ENCODE measurements around the gene OSBPL9. TPM values are rescaled to one million over a fixed set of nuclear protein-coding genes. Genes with fewer than 3 reads are reported as not detected.

OSBPL9 gene
- polyA plus RNA-seq, 1 experiment: 68.3 TPM

DNA sequence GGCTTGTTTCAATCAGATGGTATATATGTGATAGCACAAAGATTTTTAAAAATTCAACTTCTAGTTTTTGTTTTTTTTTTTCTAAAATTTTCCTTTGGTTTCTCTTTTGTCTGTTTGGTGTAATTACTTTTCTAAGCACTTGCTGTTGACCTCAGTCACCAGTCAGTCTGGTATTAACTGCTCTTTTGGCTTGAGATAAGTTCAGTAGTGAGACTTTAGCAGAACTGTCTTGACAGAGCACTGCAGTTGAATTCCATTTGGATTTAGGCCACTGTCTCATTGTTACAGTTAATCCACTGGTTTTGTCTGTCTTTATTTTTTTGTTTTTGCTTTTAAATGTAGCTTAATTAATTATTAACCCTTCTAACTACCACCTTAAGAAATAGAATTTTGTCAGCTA lies 36.2 kb downstream of the OSBPL9 start:
- Histone ChIP-seq H3K36me3 (ENCODE audit: control insufficient read depth, insufficient read depth, low read length) (no peaks in the 10 kb centered on the region), H3K27me3 (ENCODE audit: control insufficient read depth, insufficient read depth, low read length) (no peaks in the 10 kb centered on the region), H3K4me3 (ENCODE audit: low read depth, low read length) (no peak overlapping the region)
- POLR2A ChIA-PET: no interaction called here
- TF ChIP-seq, protein P1, sequence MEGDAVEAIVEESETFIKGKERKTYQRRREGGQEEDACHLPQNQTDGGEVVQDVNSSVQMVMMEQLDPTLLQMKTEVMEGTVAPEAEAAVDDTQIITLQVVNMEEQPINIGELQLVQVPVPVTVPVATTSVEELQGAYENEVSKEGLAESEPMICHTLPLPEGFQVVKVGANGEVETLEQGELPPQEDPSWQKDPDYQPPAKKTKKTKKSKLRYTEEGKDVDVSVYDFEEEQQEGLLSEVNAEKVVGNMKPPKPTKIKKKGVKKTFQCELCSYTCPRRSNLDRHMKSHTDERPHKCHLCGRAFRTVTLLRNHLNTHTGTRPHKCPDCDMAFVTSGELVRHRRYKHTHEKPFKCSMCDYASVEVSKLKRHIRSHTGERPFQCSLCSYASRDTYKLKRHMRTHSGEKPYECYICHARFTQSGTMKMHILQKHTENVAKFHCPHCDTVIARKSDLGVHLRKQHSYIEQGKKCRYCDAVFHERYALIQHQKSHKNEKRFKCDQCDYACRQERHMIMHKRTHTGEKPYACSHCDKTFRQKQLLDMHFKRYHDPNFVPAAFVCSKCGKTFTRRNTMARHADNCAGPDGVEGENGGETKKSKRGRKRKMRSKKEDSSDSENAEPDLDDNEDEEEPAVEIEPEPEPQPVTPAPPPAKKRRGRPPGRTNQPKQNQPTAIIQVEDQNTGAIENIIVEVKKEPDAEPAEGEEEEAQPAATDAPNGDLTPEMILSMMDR (IDR thresholded peaks at IDR 0.05; ENCODE audit: insufficient read depth, low read depth, low read length): no peak
- DNase-seq (ENCODE audit: low read depth): no peak
- CTCF ChIA-PET: interaction anchor here (1.3 kb wide), 1 partner anchor 115 kb away, joined by 4 read pairs; no protein-coding TSS in a partner anchor

DNA sequence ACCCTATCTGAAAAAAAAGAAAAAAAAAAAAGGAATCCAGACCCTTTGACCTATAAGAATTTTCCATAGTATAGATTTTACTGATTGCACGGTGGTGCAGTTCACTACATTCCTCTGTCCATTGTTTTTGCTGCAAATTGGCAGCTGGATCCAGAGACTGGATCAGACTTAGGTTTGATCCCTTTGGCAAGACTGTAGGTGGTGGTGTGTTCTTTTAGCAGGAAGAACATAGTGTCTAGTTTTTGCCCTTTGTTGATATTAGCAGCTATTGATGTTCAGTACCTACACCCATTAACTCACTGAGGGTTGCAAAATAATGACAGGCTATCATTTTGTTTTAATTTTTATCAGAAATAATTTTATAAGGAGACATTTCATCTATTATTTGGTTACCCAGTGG lies 37.1 kb downstream of the OSBPL9 start:
- no peak overlapping the region for H3K4me3 ChIP-seq (ENCODE audit: low read depth, low read length)
- TF ChIP-seq, protein P1 (IDR thresholded peaks at IDR 0.05; ENCODE audit: insufficient read depth, low read depth, low read length): no peak
- ChIA-PET POLR2A (no interaction called here), CTCF (interaction anchor here (1.3 kb wide), 1 partner anchor 115 kb away, joined by 4 read pairs; no protein-coding TSS in a partner anchor)
- no peak for DNase-seq (ENCODE audit: low read depth)
- no peaks in the 10 kb centered on the region for H3K36me3 ChIP-seq (ENCODE audit: control insufficient read depth, insufficient read depth, low read length)
- no peaks in the 10 kb centered on the region for H3K27me3 ChIP-seq (ENCODE audit: control insufficient read depth, insufficient read depth, low read length)

DNA sequence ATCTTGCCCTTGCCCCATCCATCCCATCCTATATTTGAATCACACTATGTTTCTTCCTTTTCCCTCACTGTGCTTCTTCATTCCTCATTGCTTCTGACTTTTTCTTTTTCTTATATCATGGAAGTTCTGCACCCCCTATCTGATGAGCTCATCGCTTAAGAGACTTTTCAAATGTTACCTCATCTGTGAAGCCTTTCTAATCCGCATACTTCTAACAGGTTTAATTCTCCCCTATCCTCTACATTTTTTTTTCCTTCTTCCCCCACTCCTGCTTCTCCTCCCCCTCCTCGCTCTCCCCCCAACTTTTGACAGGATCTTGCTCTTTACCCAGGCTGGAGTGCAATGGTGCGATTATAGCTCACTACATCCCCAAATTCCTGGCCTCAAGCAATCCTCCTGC lies 39.5 kb downstream of the OSBPL9 start:
- CTCF ChIA-PET: no interaction called here
- DNase-seq (ENCODE audit: low read depth): no peak
- TF ChIP-seq, protein P1 (IDR thresholded peaks at IDR 0.05; ENCODE audit: insufficient read depth, low read depth, low read length): no peak
- POLR2A ChIA-PET: no interaction called here
- no peaks in the 10 kb centered on the region for H3K36me3 ChIP-seq (ENCODE audit: control insufficient read depth, insufficient read depth, low read length)
- no peak overlapping the region for H3K4me3 ChIP-seq (ENCODE audit: low read depth, low read length)
- H3K27me3 ChIP-seq (ENCODE audit: control insufficient read depth, insufficient read depth, low read length): no peaks in the 10 kb centered on the region

DNA sequence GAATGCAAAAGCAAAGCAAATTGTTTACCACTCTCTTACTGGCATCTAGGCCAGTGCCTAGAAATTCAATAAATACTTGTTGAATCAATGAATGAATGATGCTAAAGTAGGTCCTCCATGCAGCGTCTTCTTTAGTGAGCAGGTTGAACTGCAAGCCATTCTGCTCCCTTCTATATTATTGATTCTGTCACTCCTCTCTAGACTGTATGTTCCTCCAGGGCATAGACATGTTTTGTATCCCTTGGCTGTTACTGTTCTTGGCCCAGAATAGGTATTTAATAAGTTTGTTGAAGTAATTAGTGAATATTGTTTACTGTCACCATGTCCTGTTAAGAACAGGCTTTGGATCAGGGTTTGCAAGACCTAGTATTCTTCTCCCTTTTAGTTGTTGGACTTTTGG lies 43.7 kb downstream of the OSBPL9 start:
- Histone ChIP-seq H3K4me3 (ENCODE audit: low read depth, low read length) (no peak overlapping the region), H3K27me3 (ENCODE audit: control insufficient read depth, insufficient read depth, low read length) (no peaks in the 10 kb centered on the region), H3K36me3 (ENCODE audit: control insufficient read depth, insufficient read depth, low read length) (no peaks in the 10 kb centered on the region)
- CTCF ChIA-PET: interaction anchor here (0.7 to 1.0 kb wide), 3 partner anchors 13 to 109 kb away, joined by 3 to 4 read pairs (median 3); no protein-coding TSS in a partner anchor
- POLR2A ChIA-PET: interaction anchor here (0.5 kb wide), 1 partner anchor 11 kb away, joined by 3 read pairs; no protein-coding TSS in a partner anchor
- no peak for DNase-seq (ENCODE audit: low read depth)
- TF ChIP-seq, protein P1 (IDR thresholded peaks at IDR 0.05; ENCODE audit: insufficient read depth, low read depth, low read length): no peak

DNA sequence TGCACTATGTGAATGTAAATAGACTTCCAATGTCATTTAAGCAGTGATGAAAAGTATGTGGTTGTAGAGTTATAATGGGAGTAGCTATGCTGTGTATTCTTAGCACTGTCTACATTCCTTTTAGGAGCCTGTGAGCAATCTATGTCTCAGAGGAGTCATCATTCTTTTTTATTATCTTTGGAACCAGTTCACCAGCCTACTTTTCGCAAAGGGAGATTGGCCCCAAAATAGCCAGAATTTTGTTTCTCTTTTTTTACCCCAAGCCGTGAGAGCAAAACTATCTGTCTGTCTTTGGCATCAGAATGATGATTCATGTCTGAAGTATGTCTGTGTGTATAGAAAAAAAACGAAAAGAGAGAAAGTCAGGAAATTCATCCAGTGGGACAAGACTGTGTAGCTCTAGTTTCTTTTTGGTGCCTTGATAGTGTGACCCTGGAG lies 44.2 kb downstream of the OSBPL9 start:
- 0 out of 2 replicates have a peak overlapping the region, but pooled peaks have one; percentile 9 for H3K4me3 ChIP-seq (ENCODE audit: low read depth, low read length)
- POLR2A ChIA-PET: interaction anchor here (0.5 kb wide), 1 partner anchor 10 kb away, joined by 3 read pairs; no protein-coding TSS in a partner anchor

More for the DNA sequence above, 44.2 kb downstream of the OSBPL9 start:
- Histone ChIP-seq H3K36me3 (ENCODE audit: control insufficient read depth, insufficient read depth, low read length) (no peaks in the 10 kb centered on the region), H3K27me3 (ENCODE audit: control insufficient read depth, insufficient read depth, low read length) (no peaks in the 10 kb centered on the region)
- peak; percentile 98 for DNase-seq (ENCODE audit: low read depth)
- TF ChIP-seq, protein P1 (IDR thresholded peaks at IDR 0.05; ENCODE audit: insufficient read depth, low read depth, low read length): no peak
- CTCF ChIA-PET: interaction anchor here (0.7 to 1.0 kb wide), 3 partner anchors 13 to 109 kb away, joined by 3 to 4 read pairs (median 3); no protein-coding TSS in a partner anchor

Data from BJ (cell line).